LoVo (cell line): Measurements from ENCODE around the gene JPT1.
"Not testable (repeated sequence)": the region's sequence is repeated elsewhere in the genome, so short reads cannot be mapped to it uniquely, and the experiment has no call there.

ENCODE experiments used
- DNase-seq: peaks from one replicate; pipeline ENCODE4 v3.0.0-alpha.2; 2016; ENCODE audit warnings: low spot score

Gene JPT1

GRCh38 chr17:75129576-75129975, 24.7 kb downstream of the JPT1 start:
- no peak for DNase-seq

- DNase-seq: no peak
Observed at GRCh38 chr17:75128694-75129505, 25.4 kb downstream of the JPT1 start.

- DNase-seq: not testable (repeated sequence)
Observed at GRCh38 chr17:75127936-75128335, 26.4 kb downstream of the JPT1 start.

- DNase-seq: no peak
Observed at GRCh38 chr17:75126954-75127353, 27.4 kb downstream of the JPT1 start.

- no peak for DNase-seq
Observed at GRCh38 chr17:75125984-75126383, 28.3 kb downstream of the JPT1 start.

GRCh38 chr17:75124819-75125162, 29.5 kb downstream of the JPT1 start:
- DNase-seq: no peak

- peak; percentile 98 for DNase-seq
Observed at GRCh38 chr17:75124041-75124818, 30.1 kb downstream of the JPT1 start.

GRCh38 chr17:75118307-75118706, 36.0 kb downstream of the JPT1 start:
- no peak for DNase-seq

GRCh38 chr17:75116737-75117136, 37.6 kb downstream of the JPT1 start:
- no peak for DNase-seq

- no peak for DNase-seq
Observed at GRCh38 chr17:75115555-75115954, 38.8 kb downstream of the JPT1 start.

GRCh38 chr17:75114552-75115314, 39.6 kb downstream of the JPT1 start:
- no peak for DNase-seq

- DNase-seq: peak; percentile 89
Observed at GRCh38 chr17:75113798-75114551, 40.3 kb downstream of the JPT1 start.

GRCh38 chr17:75111777-75112335, 42.5 kb downstream of the JPT1 start:
- no peak for DNase-seq

- peak; percentile 46 for DNase-seq
Observed at GRCh38 chr17:75110234-75110937, 43.9 kb downstream of the JPT1 start.

GRCh38 chr17:75109407-75110233, 44.7 kb downstream of the JPT1 start, which contains the start of gene ARMC7:
Gene ARMC7 (plus strand): TSS chr17:75109969. CDS start chr17:75110289, 320 bp downstream.
- peak; percentile 88 for DNase-seq

- no peak for DNase-seq
Observed at GRCh38 chr17:75109046-75109406, 45.3 kb downstream of the JPT1 start.

GRCh38 chr17:75108193-75108592, 46.1 kb downstream of the JPT1 start:
- no peak for DNase-seq

GRCh38 chr17:75105126-75106080, 48.9 kb downstream of the JPT1 start:
- peak; percentile 54 for DNase-seq
